Endothelial cell (in vitro differentiated cells): ENCODE results near the gene DCUN1D1. TPM values are rescaled to one million over a fixed set of nuclear protein-coding genes. Genes with fewer than 3 reads are reported as not detected.

Experiments
- DNase-seq: peaks from one replicate; pipeline ENCODE4 v3.0.0; 2021; ENCODE audit warnings: low spot score
- H3K27ac Mint-ChIP-seq: one replicate; pipeline ENCODE4 v1.8.0; 2021; ENCODE audit warnings: mixed read lengths, inconsistent platforms; ENCODE audit not compliant: unreplicated experiment
- H3K27me3 Mint-ChIP-seq: one replicate; pipeline ENCODE4 v1.8.0; 2021; ENCODE audit warnings: mild to moderate bottlenecking, moderate library complexity, mixed read lengths, inconsistent platforms; ENCODE audit not compliant: unreplicated experiment
- H3K36me3 Mint-ChIP-seq: one replicate; pipeline ENCODE4 v1.8.0; 2021; ENCODE audit warnings: mild to moderate bottlenecking, low read depth, mixed read lengths, inconsistent platforms; ENCODE audit not compliant: unreplicated experiment
- H3K4me1 Mint-ChIP-seq: one replicate; pipeline ENCODE4 v1.8.0; 2021; ENCODE audit warnings: mild to moderate bottlenecking, mixed read lengths, inconsistent platforms; ENCODE audit not compliant: unreplicated experiment
- H3K4me3 Mint-ChIP-seq: one replicate; pipeline ENCODE4 v1.8.0; 2021; ENCODE audit warnings: mild to moderate bottlenecking, mixed read lengths, inconsistent platforms; ENCODE audit not compliant: unreplicated experiment
- H3K9me3 Mint-ChIP-seq: one replicate; pipeline ENCODE4 v1.8.0; 2021; ENCODE audit warnings: mixed read lengths, inconsistent platforms; ENCODE audit not compliant: unreplicated experiment
- CTCF ChIP-seq: fragments of 200-600 bp; sonication (generic); IDR thresholded peaks from one replicate; pipeline ENCODE4 v1.5.0; 2021; ENCODE audit warnings: antibody characterized with exemption; ENCODE audit not compliant: unreplicated experiment
- total RNA-seq: library from RNA; stranded (reverse); fragmentation: NEBNext Ultra II Directional; extraction: Animal tissue kit (Norgen Biotek cat#: 25700); gene quantifications from one replicate; pipeline ENCODE4 v1.2.1, GENCODE V29; 2021; ENCODE audit not compliant: unreplicated experiment

The DCUN1D1 gene
- total RNA-seq, 1 donor from 2014 or later, result 48.1 TPM

GRCh38 chr3:182917134-182917533, 63.2 kb downstream of the DCUN1D1 start:
- no peaks in the 10 kb centered on the region for H3K9me3 Mint-ChIP-seq

GRCh38 chr3:182914341-182914740, 66.0 kb downstream of the DCUN1D1 start:
- DNase-seq, result no peak
- Mint-ChIP-seq H3K36me3 (no peaks in the 10 kb centered on the region), H3K4me3 (no peak overlapping the region), H3K27ac (no peak overlapping the region), H3K27me3 (no peaks in the 10 kb centered on the region), H3K9me3 (no peaks in the 10 kb centered on the region), H3K4me1 (no peaks in the 10 kb centered on the region)
- no peak for TF ChIP-seq CTCF

More at GRCh38 chr3:182917134-182917533, 63.2 kb downstream of the DCUN1D1 start:
- Mint-ChIP-seq H3K36me3 (no peaks in the 10 kb centered on the region), H3K4me1 (peaks cover 3% of the 10 kb centered on the region), H3K4me3 (no peak overlapping the region), H3K27me3 (no peaks in the 10 kb centered on the region), H3K27ac (no peak overlapping the region)
- TF ChIP-seq CTCF, result no peak
- DNase-seq, result no peak

GRCh38 chr3:182913889-182914288, 66.4 kb downstream of the DCUN1D1 start:
- no peak for TF ChIP-seq CTCF
- Mint-ChIP-seq H3K27me3 (no peaks in the 10 kb centered on the region), H3K27ac (no peak overlapping the region), H3K4me1 (no peaks in the 10 kb centered on the region), H3K36me3 (no peaks in the 10 kb centered on the region), H3K9me3 (no peaks in the 10 kb centered on the region), H3K4me3 (no peak overlapping the region)
- DNase-seq, result no peak

- no peaks in the 10 kb centered on the region for H3K27me3 Mint-ChIP-seq
- H3K4me3 Mint-ChIP-seq, result no peak overlapping the region
- no peak for DNase-seq
- no peaks in the 10 kb centered on the region for H3K36me3 Mint-ChIP-seq
- H3K9me3 Mint-ChIP-seq, result no peaks in the 10 kb centered on the region
- TF ChIP-seq CTCF, result no peak
- peak overlapping the region; percentile 6 for H3K27ac Mint-ChIP-seq
- H3K4me1 Mint-ChIP-seq, result no peaks in the 10 kb centered on the region
These were observed 67.9 kb downstream of the DCUN1D1 start for GRCh38 chr3:182912474-182912873.

DNA sequence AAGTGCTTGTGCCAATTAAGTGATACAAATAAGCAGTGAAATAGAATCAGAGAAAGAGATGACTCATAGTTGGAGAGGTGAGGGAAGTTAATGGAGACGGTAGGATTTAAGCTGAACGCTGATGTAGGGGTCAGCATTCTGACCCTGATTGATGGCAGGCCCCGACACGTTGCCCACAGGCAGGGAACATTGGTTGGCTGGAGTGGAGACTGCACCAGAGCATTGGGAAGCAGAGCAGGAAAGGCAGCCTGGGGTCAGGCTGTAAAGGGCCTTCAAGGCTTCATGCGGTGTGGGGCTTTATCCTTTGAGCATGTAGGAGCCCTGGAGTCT, 68.6 kb downstream of the DCUN1D1 start:
- Mint-ChIP-seq H3K4me3 (no peak overlapping the region), H3K27me3 (no peaks in the 10 kb centered on the region), H3K36me3 (no peaks in the 10 kb centered on the region), H3K9me3 (no peaks in the 10 kb centered on the region), H3K27ac (no peak overlapping the region), H3K4me1 (no peaks in the 10 kb centered on the region)
- DNase-seq, result no peak
- no peak for TF ChIP-seq CTCF
